Liver (tissue), 3 donors: ENCODE data around the gene DHRS3.

Source experiments
- CTCF ChIP-seq: fragments of 150-350 bp; IDR thresholded peaks from 2 replicates; pipeline ENCODE4 v1.5.1; 2017; ENCODE audit warnings: improper control_type of control experiment, low read depth, low read length; ENCODE audit not compliant: missing input control
- EGR1 ChIP-seq, 2 donors: IDR thresholded peaks; 2 replicates each; pipeline ENCODE4 v1.6.1; 2016 to 2018; ENCODE audit warnings: antibody characterized with exemption in 2 of 2, low read depth in 2 of 2
- FOXA1 ChIP-seq: IDR thresholded peaks from 2 replicates; pipeline ENCODE4 v1.6.1; 2016; ENCODE audit warnings: antibody characterized with exemption
- HNF4A ChIP-seq, 2 donors: conservative IDR thresholded peaks; 2 replicates each; pipeline ENCODE4 v1.6.1; 2016; ENCODE audit warnings: antibody characterized with exemption in 2 of 2, mild to moderate bottlenecking in 2 of 2
- MAX ChIP-seq: IDR thresholded peaks from 2 replicates; pipeline ENCODE4 v1.6.1; 2016; ENCODE audit warnings: antibody characterized with exemption
- REST ChIP-seq: IDR thresholded peaks from 2 replicates; pipeline ENCODE4 v1.6.1; 2016; ENCODE audit warnings: antibody characterized with exemption, mild to moderate bottlenecking
- SP1 ChIP-seq: IDR thresholded peaks from 2 replicates; pipeline ENCODE4 v1.6.1; 2018; ENCODE audit warnings: antibody characterized with exemption, mild to moderate bottlenecking
- TAF1 ChIP-seq: conservative IDR thresholded peaks from 2 replicates; pipeline ENCODE4 v1.6.1; 2016; ENCODE audit warnings: antibody characterized with exemption, mild to moderate bottlenecking
- YY1 ChIP-seq: IDR thresholded peaks from 2 replicates; pipeline ENCODE4 v1.6.1; 2016; ENCODE audit warnings: antibody characterized with exemption, mild to moderate bottlenecking
- ZBTB33 ChIP-seq: IDR thresholded peaks from 2 replicates; pipeline ENCODE4 v1.6.1; 2016; ENCODE audit warnings: antibody characterized with exemption
- TF ChIP-seq, protein P1 (sequence below): IDR thresholded peaks from 2 replicates; pipeline ENCODE4 v1.6.1; 2016; ENCODE audit warnings: antibody characterized with exemption
- donor health status: healthy.
- donor health status: healthy.

DNA sequence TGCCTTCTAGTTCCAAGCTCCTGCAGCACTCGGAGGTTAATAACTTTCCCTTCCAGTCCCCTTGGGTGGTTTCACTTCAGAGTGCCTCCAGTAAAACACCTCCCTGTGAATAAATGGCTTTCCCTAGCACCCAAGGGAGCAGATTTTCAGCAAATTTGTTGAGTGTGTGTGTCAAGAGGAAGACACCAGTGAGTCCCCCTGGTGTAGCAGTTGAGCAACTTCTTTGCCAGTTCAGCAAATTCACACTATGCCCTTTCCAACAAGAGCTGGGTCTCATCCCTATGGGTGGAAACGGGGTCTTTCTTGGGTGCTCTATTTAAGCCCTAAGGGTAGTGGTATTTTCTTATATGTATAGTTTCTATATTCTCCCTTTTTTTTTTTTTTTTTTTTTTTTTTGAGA is 25.1 kb upstream of the DHRS3 start:
- TF ChIP-seq CTCF (no peak), EGR1 (IDR thresholded peaks at IDR 0.05; ENCODE audit: low read depth in 2 of 2) (no peak), HNF4A (conservative IDR thresholded peaks at IDR 0.05) (no peak), REST (no peak), ZBTB33 (no peak), MAX (no peak), SP1 (no peak), YY1 (no peak), TAF1 (no peak), FOXA1 (no peak)
- TF ChIP-seq, protein P1, sequence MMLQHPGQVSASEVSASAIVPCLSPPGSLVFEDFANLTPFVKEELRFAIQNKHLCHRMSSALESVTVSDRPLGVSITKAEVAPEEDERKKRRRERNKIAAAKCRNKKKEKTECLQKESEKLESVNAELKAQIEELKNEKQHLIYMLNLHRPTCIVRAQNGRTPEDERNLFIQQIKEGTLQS: no peak
